ENCODE results near the gene UBR3. TPM values are rescaled to one million over a fixed set of nuclear protein-coding genes. Genes with fewer than 3 reads are reported as not detected.
"Not testable (repeated sequence)": the region's sequence is repeated elsewhere in the genome, so short reads cannot be mapped to it uniquely, and the experiment has no call there.

UBR3 gene
- total RNA-seq, 2 donors from 2014 or later = 20.4 to 24.8 TPM

GRCh38 chr2:169839954-169840746 is 12.9 kb downstream of the UBR3 start:
- Histone ChIP-seq H3K36me3 (ENCODE audit: control insufficient read depth, insufficient read depth, low read length) (peaks cover 11% of the 10 kb centered on the region), H3K9me3 (ENCODE audit: control insufficient read depth, low read length) (peaks cover 11% of the 10 kb centered on the region), H3K4me3 (ENCODE audit: low read length) (no peak overlapping the region), H3K27me3 (ENCODE audit: control insufficient read depth, insufficient read depth, low read length, poor library complexity, severe bottlenecking) (no peaks in the 10 kb centered on the region), H3K9ac (ENCODE audit: extremely low read depth, low read length, poor library complexity, severe bottlenecking) (no peak overlapping the region), H3K4me1 (ENCODE audit: control insufficient read depth, insufficient read depth, low read length) (no peaks in the 10 kb centered on the region), H3K27ac (ENCODE audit: low read depth, low read length) (no peak overlapping the region)
- no peaks in the 10 kb centered on the region for H3K27me3 Mint-ChIP-seq (ENCODE audit: insufficient read depth)
- DNase-seq = no peak
- H3K27ac Mint-ChIP-seq = no peak overlapping the region
- H3K9me3 Mint-ChIP-seq = peaks cover 2% of the 10 kb centered on the region
- TF ChIP-seq CTCF (conservative IDR thresholded peaks at IDR 0.05) = peak; percentile 23
- 90 to 97% methylated on average over 5 to 10 of the region's 10 CpGs for WGBS, 2 experiments (ENCODE audit: insufficient coverage in 1 of 2, insufficient read length in 1 of 2)
- H3K4me3 Mint-ChIP-seq = no peak overlapping the region
- H3K36me3 Mint-ChIP-seq (ENCODE audit: low read depth) = peaks cover 20% of the 10 kb centered on the region
- H3K4me1 Mint-ChIP-seq = no peaks in the 10 kb centered on the region

GRCh38 chr2:169840747-169841142 is 13.5 kb downstream of the UBR3 start:
- no peaks in the 10 kb centered on the region for H3K4me1 ChIP-seq (ENCODE audit: control insufficient read depth, insufficient read depth, low read length)

GRCh38 chr2:169841625-169842024 is 14.4 kb downstream of the UBR3 start:
- H3K9me3 ChIP-seq (ENCODE audit: control insufficient read depth, low read length) = peaks cover 11% of the 10 kb centered on the region
- H3K9me3 Mint-ChIP-seq; H3K4me3 Mint-ChIP-seq; H3K4me3 ChIP-seq (ENCODE audit: low read length); H3K4me1 ChIP-seq (ENCODE audit: control insufficient read depth, insufficient read depth, low read length); DNase-seq; H3K27me3 ChIP-seq (ENCODE audit: control insufficient read depth, insufficient read depth, low read length, poor library complexity, severe bottlenecking); H3K27ac ChIP-seq (ENCODE audit: low read depth, low read length); H3K9ac ChIP-seq (ENCODE audit: extremely low read depth, low read length, poor library complexity, severe bottlenecking); H3K27ac Mint-ChIP-seq; H3K27me3 Mint-ChIP-seq (ENCODE audit: insufficient read depth); H3K4me1 Mint-ChIP-seq: not testable (repeated sequence)
- WGBS, 2 experiments (ENCODE audit: insufficient coverage in 1 of 2, insufficient read length in 1 of 2) = 94% methylated on average over 18 of the region's 24 CpGs; no CpG with 5 or more reads in 1 of the 2 experiments
- peaks cover 20% of the 10 kb centered on the region for H3K36me3 Mint-ChIP-seq (ENCODE audit: low read depth)
- peaks cover 11% of the 10 kb centered on the region for H3K36me3 ChIP-seq (ENCODE audit: control insufficient read depth, insufficient read depth, low read length)

More at GRCh38 chr2:169840747-169841142, 13.5 kb downstream of the UBR3 start:
- Histone ChIP-seq H3K9me3 (ENCODE audit: control insufficient read depth, low read length) (peaks cover 11% of the 10 kb centered on the region), H3K9ac (ENCODE audit: extremely low read depth, low read length, poor library complexity, severe bottlenecking) (no peak overlapping the region), H3K4me3 (ENCODE audit: low read length) (no peak overlapping the region), H3K27ac (ENCODE audit: low read depth, low read length) (no peak overlapping the region), H3K36me3 (ENCODE audit: control insufficient read depth, insufficient read depth, low read length) (peaks cover 11% of the 10 kb centered on the region), H3K27me3 (ENCODE audit: control insufficient read depth, insufficient read depth, low read length, poor library complexity, severe bottlenecking) (no peaks in the 10 kb centered on the region)
- WGBS, 2 experiments (ENCODE audit: insufficient coverage in 1 of 2, insufficient read length in 1 of 2) = 88% methylated on average over 2 of the region's 2 CpGs; no CpG with 5 or more reads in 1 of the 2 experiments
- H3K4me3 Mint-ChIP-seq = no peak overlapping the region
- H3K36me3 Mint-ChIP-seq (ENCODE audit: low read depth) = peaks cover 20% of the 10 kb centered on the region
- no peaks in the 10 kb centered on the region for H3K27me3 Mint-ChIP-seq (ENCODE audit: insufficient read depth)
- no peak overlapping the region for H3K27ac Mint-ChIP-seq
- no peak for DNase-seq
- H3K4me1 Mint-ChIP-seq = no peaks in the 10 kb centered on the region
- H3K9me3 Mint-ChIP-seq = peaks cover 2% of the 10 kb centered on the region
- no peak for TF ChIP-seq CTCF (conservative IDR thresholded peaks at IDR 0.05)

Data from endodermal cell (in vitro differentiated cells).